Duodenal mucosa (tissue), 2 donors: ENCODE results near the gene KRT86.
A peak's percentile ranks its signal among the peaks of the same experiment; 100 is the strongest.

ENCODE experiments used
- H3K27ac ChIP-seq: one replicate; pipeline ENCODE4 v1.7.0; 2013; ENCODE audit warnings: low read depth, low read length
- H3K27me3 ChIP-seq, 2 donors: one replicate each; pipeline ENCODE4 v1.7.0; 2013; ENCODE audit warnings: low read length in 2 of 2, control low read depth in 1 of 2; ENCODE audit not compliant: insufficient read depth in 2 of 2, control insufficient read depth in 1 of 2
- H3K36me3 ChIP-seq, 2 donors: one replicate each; pipeline ENCODE4 v1.7.0; 2013; ENCODE audit warnings: low read length in 2 of 2, control low read depth in 1 of 2; ENCODE audit not compliant: insufficient read depth in 2 of 2, control insufficient read depth in 1 of 2
- H3K4me1 ChIP-seq, 2 donors: one replicate each; pipeline ENCODE4 v1.7.0; 2013; ENCODE audit warnings: low read length in 2 of 2, control low read depth in 1 of 2; ENCODE audit not compliant: insufficient read depth in 2 of 2, control insufficient read depth in 1 of 2
- H3K4me3 ChIP-seq, 2 donors: one replicate each; pipeline ENCODE4 v1.7.0; 2013; ENCODE audit warnings: low read length in 2 of 2, low read depth in 1 of 2
- H3K9ac ChIP-seq, 2 donors: one replicate each; pipeline ENCODE4 v1.7.0; 2013; ENCODE audit warnings: low read length in 2 of 2, low read depth in 1 of 2
- H3K9me3 ChIP-seq, 2 donors: one replicate each; pipeline ENCODE4 v1.7.0; 2013; ENCODE audit warnings: low read length in 2 of 2, control low read depth in 1 of 2; ENCODE audit not compliant: control insufficient read depth in 1 of 2

The KRT86 gene

GRCh38 chr12:52232203-52232673, 42.2 kb upstream of the KRT86 start:
- Histone ChIP-seq H3K27ac (no peak overlapping the region), H3K4me1 (peaks cover 18 to 33% of the 10 kb centered on the region in 2 donors), H3K27me3 (peaks cover 8 to 10% of the 10 kb centered on the region in 2 donors), H3K9me3 (no peaks in the 10 kb centered on the region), H3K4me3 (no peak overlapping the region), H3K36me3 (no peaks in the 10 kb centered on the region), H3K9ac (no peak overlapping the region)

- Histone ChIP-seq H3K27me3 (peaks cover 8 to 10% of the 10 kb centered on the region in 2 donors), H3K9me3 (no peaks in the 10 kb centered on the region), H3K36me3 (no peaks in the 10 kb centered on the region), H3K27ac (no peak within 1 kb of the TSS), H3K4me3 (no peak within 1 kb of the TSS), H3K4me1 (peaks cover 18 to 35% of the 10 kb centered on the region in 2 donors), H3K9ac (no peak within 1 kb of the TSS)
Observed at GRCh38 chr12:52232674-52233461, 41.6 kb upstream of the KRT86 start, which contains the start of gene KRT7. Gene KRT7 (plus strand): TSS chr12:52233243. CDS start chr12:52233297, 54 bp downstream.

- no peak overlapping the region for H3K9ac ChIP-seq
- no peaks in the 10 kb centered on the region for H3K9me3 ChIP-seq
- no peak overlapping the region for H3K4me3 ChIP-seq
- peaks cover 8 to 10% of the 10 kb centered on the region in 2 donors for H3K27me3 ChIP-seq
- H3K27ac ChIP-seq: no peak overlapping the region
- peaks cover 18 to 35% of the 10 kb centered on the region in 2 donors for H3K4me1 ChIP-seq
- no peaks in the 10 kb centered on the region for H3K36me3 ChIP-seq
Observed at GRCh38 chr12:52233462-52234207, 40.8 kb upstream of the KRT86 start.

- peaks cover 18 to 35% of the 10 kb centered on the region in 2 donors for H3K4me1 ChIP-seq
- H3K4me3 ChIP-seq: no peak overlapping the region
- H3K36me3 ChIP-seq: no peaks in the 10 kb centered on the region
- no peak overlapping the region for H3K9ac ChIP-seq
- no peak overlapping the region for H3K27ac ChIP-seq
- no peaks in the 10 kb centered on the region for H3K9me3 ChIP-seq
- peaks cover 8 to 10% of the 10 kb centered on the region in 2 donors for H3K27me3 ChIP-seq
Observed at GRCh38 chr12:52234223-52234810, 40.1 kb upstream of the KRT86 start.

GRCh38 chr12:52235001-52235764, 39.3 kb upstream of the KRT86 start:
- Histone ChIP-seq H3K9ac (no peak overlapping the region), H3K27me3 (peaks cover 8 to 10% of the 10 kb centered on the region in 2 donors), H3K4me3 (no peak overlapping the region), H3K27ac (no peak overlapping the region), H3K36me3 (no peaks in the 10 kb centered on the region), H3K9me3 (no peaks in the 10 kb centered on the region), H3K4me1 (peaks cover 18 to 35% of the 10 kb centered on the region in 2 donors)

GRCh38 chr12:52235822-52236361, 38.6 kb upstream of the KRT86 start:
- H3K9ac ChIP-seq: peak overlapping the region in 1 of 2 donors; percentile 48

GRCh38 chr12:52236386-52237050, 37.9 kb upstream of the KRT86 start:
- no peak overlapping the region for H3K27ac ChIP-seq

More at GRCh38 chr12:52235822-52236361, 38.6 kb upstream of the KRT86 start:
- peaks cover 8 to 10% of the 10 kb centered on the region in 2 donors for H3K27me3 ChIP-seq
- H3K27ac ChIP-seq: no peak overlapping the region
- H3K4me1 ChIP-seq: peaks cover 18 to 35% of the 10 kb centered on the region in 2 donors
- H3K9me3 ChIP-seq: no peaks in the 10 kb centered on the region
- H3K36me3 ChIP-seq: no peaks in the 10 kb centered on the region
- no peak overlapping the region for H3K4me3 ChIP-seq

GRCh38 chr12:52238207-52238840, 36.1 kb upstream of the KRT86 start:
- H3K27me3 ChIP-seq: peaks cover 0 to 4% of the 10 kb centered on the region in 2 donors
- no peak overlapping the region for H3K9ac ChIP-seq
- no peak overlapping the region for H3K4me3 ChIP-seq
- no peaks in the 10 kb centered on the region for H3K9me3 ChIP-seq
- no peaks in the 10 kb centered on the region for H3K36me3 ChIP-seq
- no peak overlapping the region for H3K27ac ChIP-seq
- H3K4me1 ChIP-seq: peaks cover 14 to 22% of the 10 kb centered on the region in 2 donors

More at GRCh38 chr12:52236386-52237050, 37.9 kb upstream of the KRT86 start:
- no peaks in the 10 kb centered on the region for H3K36me3 ChIP-seq
- peaks cover 18 to 33% of the 10 kb centered on the region in 2 donors for H3K4me1 ChIP-seq
- peaks cover 8 to 10% of the 10 kb centered on the region in 2 donors for H3K27me3 ChIP-seq
- H3K9me3 ChIP-seq: no peaks in the 10 kb centered on the region
- no peak overlapping the region for H3K9ac ChIP-seq
- no peak overlapping the region for H3K4me3 ChIP-seq
